Measurements from ENCODE around the gene CHKB.

Gene CHKB

DNA sequence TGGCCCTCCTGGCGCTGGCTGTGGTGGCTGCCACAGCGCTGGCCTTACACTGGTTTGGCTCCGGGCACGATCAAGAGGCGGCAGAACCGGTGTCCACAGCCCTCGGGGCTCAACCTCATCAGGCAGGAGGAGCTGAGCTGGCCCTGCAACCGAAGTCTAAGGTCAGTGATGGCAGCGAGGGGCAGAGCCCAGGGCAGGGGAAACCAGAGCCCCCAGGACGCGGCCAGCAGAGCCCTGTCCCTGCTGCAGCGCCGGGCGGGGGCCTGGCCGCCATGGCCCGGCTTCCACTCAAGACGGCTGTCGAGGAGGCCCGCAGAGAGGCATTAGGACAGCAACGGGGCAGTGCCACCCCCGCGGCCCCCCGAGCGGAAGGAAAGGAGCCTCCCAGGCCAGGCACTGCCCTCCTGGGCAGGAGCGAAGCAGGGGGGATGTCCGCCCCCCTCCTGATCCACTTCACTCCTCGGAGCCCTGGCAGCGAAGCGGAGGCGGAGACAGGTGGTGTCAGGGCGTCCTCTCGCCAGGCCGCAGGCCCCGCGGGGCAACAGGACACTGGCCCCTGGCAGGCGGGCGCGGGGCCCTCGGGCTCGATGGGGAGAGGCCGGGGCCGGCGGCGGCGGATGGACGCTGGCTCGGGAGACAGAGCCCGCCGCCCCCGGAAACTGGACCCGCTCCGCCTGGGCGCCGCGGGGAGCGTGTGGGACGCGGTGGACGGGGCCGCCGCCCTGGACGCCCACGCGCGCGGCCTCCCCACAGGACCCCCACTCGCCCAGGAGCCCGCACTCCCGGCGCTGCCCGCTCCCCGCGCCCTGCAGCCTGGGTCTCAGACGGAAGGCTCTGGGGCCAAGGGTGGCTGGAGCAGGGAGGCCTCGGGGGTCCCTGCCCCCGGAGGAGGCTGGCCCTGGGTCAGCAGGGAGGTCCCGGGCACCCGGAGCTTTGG, 36.1 kb downstream of the CHKB start:
- no peak for DNase-seq

DNA sequence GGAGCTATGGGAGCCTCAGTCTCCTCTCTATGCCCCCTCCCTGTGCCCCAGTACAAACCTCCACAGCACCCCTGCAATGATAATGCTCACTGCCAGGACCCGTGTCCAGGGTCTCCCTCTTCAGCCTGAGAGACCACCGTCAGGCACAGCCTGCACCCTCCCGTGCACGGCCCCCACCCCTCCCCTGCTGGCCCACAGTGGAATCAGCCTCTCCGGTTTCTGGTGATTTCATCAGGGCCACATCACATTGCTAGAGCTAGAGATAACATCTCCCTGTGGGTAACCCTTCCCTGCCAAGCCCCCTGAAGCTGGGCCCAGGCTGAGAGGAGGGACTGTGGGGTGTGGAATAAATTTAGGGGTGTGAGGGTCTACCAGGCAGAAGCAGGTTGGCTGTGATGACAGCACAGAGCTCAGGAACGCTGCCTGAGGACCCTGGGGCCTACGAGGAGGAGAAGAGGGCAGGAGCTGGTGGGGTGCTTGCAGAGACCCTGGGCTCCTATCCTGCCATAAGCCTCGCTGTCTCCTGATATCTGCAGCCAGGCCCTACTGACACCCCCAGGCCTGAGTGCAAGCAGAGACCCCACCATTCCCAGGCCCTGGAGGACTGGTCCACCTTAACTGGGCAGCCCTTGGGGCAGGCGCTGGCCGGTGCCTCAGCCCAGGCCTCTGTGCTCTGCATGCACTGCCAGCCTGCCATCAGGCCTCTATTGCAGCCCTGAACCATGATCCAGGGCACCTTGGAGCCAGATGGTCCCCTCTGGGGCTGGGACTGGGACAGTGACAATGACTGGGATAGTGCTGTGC, 36.9 kb downstream of the CHKB start, which contains the start of gene KLHDC7B:
TSS of gene KLHDC7B (plus strand) at position 378 of the 804 bp plus-strand sequence. CDS start at position 723, 345 bp downstream.
- no peak for DNase-seq

DNA sequence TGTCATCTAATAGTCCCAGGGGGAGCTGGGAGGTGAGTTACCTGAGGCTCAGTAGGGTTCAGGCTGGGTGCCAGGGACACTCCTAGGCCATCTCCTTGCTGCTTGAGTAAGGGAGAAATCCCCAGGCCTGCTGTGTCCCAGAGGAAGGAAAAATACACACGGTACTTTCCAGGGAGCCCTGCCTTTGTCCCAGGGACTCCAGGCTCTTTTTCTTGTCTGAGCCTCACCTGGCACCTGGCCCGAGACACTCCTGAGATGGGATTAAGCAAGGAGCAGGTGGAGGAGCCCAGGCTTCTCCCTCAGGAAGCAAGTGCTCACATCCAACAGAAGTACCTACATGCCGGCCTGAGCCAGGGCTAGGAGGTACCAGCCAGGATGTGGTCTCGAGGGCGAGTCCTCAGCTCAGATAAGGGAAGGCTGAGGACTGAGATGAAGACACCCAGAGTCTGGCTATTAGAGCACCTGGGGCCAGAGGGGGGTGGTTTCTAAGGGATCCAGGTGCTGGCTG, 37.8 kb downstream of the CHKB start:
- no peak for DNase-seq

DNA sequence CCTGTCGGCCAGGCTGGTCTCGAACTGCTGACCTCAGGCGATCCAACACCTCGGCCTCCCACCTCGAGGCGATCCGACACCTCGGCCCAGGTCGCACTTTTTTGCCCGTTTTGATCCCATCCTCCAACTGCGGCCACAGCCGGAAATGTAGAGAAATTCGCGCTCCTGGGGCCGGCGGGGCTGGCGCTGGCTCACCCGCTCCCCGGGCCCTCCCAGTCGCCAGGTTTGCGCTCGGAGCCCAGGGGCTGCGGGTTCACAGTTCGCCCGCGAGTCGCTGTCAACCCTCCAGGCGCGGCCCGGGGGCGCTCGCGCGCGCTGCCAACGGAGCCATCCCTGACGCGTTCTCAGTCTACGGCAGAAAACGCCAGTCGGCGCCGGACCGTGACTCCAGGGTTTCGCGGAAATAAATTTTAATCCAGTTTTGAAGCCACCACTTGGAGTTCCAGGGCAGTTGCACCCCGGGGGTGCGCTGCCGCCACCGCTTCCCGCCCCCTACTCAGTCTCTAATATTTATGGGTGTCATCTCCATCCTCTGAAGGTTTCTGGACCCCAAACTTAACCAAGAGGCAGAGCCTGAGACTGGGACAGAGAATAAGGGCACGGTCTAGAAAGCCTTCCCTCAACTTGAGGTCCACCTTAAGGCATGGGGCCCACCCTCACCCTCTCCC, 38.4 kb downstream of the CHKB start:
- DNase-seq: peak; percentile 75 to 80

DNA sequence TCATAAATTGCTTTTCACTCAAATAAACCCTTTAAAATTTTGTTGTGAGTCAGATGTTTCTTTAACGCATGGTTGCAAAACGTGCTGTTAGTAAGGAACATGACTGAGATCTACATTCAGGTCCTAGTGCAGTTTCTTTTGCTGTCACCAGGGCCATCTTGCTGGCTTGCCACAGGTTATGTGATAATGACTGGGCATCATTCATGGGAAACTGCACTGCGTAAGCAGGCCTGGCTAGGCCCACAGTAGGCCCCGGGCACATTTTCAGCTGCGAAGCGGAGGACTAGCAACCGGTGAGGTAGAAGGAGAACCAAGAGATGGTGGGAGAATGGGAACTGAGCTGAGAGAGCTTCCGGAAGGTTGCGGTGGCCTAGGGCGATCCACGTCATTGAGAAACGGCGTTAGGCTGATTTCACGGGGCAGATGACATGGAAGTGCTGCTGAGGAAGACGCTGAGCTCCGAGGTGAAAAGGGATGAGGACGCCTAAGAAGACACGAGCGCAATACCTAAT, 40.2 kb downstream of the CHKB start:
- peak; percentile 92 to 97 for DNase-seq

DNA sequence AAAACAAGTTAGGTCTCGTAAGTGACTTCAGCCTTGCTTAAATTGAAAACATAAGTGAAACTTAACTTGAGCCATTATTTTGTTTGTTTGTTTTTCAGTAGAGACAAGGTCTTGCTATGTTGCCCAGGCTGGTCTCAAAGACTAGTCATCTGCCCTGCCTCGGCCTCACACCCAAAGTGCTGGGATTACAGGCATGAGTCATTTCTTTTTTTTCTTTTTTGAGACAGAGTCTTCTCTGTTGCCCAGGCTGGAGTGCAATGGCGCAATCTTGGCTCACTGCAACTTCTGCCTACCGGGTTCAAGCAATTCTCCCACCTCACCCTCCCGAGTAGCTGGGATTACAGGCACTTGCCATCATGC, 41.0 kb downstream of the CHKB start:
- peak; percentile 93 to 95 for DNase-seq

DNA sequence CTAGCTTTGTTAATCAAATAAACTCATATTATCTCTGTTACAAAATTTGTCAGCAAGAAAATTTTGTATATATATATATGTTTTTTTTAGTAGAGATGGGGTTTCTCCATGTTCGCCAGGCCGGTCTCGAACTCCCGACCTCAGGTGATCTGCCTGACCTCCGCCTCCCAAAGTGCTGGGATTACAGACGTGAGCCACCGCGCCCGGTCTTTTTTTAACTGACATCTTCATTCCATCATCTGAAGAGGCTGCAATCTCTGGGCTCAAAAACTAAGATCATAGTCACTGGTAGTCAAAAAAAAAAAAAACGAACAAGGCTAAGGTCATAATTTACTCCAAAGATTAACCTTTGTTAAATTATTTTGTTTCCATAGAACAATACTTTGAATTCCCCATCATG, 42.3 kb downstream of the CHKB start:
- DNase-seq: no peak

DNA sequence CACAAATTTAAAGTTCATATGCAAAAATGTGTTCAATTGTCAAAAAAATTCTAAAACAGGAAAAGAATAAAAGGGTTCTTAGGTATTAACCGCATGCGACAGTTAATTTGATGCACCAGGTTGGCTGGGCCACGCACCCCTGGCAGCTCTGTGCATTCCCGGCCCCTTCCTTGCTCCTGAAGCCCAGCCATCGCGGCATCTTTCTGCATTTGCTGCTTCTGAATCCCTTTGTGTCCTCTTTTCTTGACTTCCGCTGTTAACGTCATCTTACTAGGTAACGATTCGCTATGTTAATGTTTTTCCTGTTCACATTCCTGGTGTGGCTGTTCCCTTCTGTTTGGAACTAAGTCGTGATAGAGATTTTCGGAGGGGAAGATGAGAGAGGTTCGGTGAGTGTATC, 44.9 kb downstream of the CHKB start:
- no peak for DNase-seq

DNA sequence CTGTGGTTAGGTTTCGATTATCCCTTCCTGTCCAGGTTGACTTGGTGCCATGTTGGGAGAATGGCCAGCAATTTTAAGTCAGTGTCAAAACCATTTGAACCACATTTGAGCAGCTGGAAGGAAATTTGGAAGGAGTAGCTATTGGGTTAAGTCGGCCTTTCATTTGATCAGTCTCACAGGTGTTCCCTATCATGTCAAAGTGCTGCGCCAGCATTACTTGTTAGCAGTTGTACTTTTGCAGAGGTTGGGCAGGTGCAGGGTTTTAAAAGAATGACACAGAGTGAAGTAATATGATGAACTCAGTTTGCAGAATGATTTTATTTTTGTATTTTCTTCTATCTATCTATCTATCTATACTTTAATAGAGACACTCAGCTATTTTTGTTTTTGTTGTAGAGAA, 46.4 kb downstream of the CHKB start:
- DNase-seq: no peak

DNA sequence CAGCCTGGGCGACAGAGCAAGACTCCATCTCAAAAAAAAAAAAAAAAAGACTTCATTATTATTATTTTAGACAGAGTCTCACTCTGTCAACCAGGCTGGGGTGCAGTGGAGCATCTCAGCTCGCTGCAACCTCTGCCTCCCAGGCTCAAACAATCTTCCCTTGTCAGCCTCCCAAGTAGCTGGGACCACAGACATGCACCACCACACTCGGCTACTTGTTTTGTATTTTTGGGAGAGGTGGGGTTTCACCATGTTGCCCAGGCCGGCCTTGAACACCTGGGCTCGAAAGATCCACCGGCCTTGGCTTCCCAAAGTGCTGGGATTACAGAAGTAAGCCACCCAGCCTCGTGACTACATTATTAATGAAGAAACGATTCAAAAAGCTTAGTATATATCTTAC, 47.5 kb downstream of the CHKB start:
- no peak for DNase-seq

DNA sequence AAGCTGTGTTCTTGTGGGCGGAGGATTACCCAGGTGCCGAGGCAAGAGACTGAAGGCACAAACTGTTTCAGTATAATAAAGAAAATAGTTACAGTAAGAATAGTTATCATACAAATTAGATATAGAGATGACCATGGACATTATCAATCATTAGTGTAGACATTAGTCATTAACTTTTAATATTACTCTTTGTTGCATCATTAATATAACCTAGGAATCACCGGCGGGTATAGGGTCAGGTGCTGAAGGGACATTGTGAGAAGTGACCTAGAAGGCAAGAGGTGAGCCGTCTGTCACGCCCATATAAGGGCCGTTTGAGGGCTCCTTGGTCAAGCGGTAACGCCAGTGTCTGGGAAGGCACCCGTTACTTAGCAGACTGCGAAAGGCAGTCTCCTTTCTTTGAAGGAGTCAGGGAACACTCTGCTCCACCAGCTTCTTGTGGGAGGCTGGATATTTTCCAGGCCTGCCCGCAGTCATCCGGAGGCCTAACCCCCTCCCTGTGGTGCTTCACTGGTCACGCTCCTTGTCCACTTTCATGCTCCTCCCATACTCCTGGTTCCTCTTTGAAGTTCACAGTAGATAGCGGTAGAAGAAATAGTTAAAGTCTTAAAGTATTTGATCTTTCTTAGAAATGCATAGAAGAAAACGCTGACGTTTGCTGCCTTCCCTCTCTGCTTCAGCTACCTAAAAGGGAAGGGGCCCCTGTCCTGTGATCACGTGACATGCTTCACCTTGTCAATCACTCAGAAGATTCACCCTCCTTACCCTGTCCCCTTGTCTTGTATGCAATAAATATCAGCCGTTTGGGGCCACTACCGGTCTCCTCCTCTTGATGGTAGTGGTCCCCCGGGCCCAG, 48.6 kb downstream of the CHKB start:
- peak; percentile 46 to 77 for DNase-seq

DNA sequence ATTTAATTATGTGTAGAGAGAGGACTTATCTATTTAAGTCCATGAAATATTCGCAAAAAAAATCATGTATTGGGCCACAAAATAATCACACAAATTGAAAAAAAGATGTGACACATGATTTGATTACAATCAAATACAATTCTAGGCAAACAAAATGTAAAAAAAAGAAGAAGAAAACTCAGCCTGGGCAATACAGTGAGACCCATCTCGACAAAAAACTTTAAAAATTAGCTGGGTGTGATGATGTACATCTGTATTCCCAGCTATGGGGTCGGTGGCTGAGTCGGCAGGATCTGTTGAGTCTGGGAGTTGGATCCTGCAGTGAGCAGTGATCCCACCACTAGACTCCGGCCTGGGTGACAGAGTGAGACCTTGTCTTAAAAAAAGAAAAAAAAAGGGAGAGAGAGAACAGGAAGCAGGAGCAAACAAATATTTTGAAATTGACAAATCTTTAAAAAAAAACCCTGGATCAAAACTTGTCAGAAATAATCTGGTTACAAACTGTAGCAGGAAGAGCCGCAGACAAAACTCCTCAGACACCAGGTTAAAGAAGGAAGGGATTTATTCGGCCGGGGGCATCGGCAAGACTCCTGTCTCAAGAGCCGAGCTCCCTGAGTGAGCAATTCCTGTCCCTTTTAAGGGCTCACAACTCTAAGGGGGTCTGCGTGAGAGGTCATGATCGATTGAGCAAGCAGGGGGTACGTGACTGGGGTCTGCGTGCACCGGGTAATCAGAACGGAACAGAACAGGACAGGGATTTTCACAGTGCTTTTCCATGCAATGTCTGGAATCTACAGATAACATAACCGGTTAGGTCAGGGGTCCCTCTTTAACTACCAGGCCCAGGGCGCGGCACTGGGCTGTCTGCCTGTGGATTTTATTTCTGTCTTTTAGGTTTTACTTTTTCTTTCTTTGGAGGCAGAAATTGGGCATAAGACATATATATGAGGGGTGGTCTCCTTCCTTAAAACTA, 49.5 kb downstream of the CHKB start:
- no peak for DNase-seq

DNA sequence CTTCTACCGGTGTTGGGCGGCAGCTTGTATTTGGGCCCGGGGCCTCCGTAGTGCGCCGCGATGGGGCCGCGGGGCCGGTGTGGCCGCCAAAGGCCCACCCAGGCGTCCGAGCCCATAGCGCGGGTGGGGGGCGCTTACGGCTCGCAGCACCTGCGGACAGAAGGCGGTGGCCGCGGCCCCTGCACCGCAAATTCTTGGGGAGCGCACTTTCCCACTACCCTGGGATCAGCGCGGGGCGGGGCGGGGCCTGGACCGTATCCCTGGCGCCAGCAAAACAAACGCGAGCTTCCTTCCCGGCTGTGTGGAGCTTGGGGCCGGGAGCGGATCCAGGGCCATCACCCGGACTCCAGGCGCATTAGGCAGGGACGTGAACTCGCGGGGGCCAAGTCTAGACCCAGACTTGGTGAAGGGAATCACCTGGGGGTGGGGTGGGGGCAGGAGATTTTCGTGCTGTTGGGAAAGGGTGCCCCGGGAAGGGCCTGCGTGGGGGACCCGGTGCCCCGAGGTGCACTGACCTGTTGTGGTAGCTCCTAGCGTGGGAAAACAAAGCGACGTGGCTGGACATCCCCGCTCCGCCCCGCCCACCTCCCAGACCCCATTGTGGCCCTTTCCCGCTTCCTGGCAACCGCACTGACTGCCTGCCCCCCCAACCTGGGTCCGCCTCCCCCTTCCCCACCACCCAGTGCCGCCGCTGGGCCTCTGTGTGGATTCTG, 50.5 kb downstream of the CHKB start:
- DNase-seq: peak; percentile 21 to 56

DNA sequence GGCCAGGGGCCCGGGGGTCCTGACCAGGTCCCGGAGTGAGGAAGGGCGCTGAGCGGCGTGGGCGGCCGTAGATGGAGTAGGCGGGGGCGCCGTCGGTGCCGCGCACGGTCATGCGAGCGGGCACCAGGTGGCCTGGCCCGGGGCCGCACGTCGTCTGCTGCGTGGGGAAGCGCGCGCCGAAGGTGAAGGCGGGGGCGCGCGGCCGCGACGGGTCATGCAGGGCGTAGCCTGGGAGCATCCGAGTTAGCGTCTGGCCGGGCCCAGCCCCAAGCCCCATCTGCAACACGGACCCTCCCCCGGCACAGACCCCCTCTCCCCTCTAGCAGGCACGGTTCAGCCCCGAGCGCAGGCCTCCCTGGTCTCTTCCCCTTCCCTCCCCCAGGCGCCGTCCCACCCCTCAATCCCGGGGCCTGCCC, 51.1 kb downstream of the CHKB start:
- peak; percentile 73 to 87 for DNase-seq

DNA sequence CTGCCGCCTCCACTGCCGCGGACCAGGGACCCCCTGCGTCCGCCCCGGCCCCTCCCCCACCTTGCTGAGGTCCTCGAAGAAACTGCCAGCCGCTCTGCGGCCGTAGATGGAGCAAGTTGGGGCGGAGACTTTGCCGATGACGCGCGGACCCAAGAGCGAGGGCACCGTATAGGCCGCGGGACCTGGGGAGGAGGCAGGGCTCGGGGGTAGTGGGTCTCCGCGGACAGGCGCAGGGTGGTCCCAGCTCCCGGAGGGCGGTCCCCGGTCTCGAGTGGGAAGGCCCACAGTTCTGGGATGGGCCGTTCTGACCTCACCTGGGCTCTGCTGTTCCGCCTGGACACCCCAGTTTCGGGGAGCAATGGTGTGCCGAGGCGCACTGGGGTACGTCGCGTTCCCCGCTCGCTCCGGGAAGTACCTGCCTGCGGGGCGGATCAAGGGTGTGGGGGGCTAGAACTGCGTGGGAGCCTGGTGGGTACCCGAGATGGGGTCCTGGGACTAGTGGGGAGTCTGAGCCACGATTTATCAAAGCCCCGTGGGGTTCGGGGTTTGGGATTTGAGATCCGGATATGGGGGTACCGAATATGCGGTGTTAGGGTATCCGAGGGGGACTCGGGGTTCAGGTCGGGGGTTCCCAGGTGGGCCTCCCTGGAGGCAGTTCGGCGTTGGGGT, 51.6 kb downstream of the CHKB start:
- peak; percentile 90 to 94 for DNase-seq

DNA sequence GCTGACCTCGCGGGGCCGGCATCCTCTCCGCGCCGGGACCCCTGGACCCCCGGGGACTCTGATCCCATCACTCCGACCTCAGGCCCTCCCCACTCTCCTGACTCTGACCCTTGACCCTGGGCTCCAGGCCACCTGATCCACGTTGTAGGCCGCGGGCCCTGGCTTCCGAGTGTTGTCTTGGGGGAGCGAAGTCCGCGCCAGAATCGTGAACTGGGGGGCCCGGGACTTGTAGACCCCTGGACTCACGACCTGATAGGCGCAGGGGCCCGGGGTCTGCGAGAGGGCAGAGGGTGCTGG, 52.1 kb downstream of the CHKB start:
- peak in 1 of 2 donors; percentile 65 for DNase-seq

DNA sequence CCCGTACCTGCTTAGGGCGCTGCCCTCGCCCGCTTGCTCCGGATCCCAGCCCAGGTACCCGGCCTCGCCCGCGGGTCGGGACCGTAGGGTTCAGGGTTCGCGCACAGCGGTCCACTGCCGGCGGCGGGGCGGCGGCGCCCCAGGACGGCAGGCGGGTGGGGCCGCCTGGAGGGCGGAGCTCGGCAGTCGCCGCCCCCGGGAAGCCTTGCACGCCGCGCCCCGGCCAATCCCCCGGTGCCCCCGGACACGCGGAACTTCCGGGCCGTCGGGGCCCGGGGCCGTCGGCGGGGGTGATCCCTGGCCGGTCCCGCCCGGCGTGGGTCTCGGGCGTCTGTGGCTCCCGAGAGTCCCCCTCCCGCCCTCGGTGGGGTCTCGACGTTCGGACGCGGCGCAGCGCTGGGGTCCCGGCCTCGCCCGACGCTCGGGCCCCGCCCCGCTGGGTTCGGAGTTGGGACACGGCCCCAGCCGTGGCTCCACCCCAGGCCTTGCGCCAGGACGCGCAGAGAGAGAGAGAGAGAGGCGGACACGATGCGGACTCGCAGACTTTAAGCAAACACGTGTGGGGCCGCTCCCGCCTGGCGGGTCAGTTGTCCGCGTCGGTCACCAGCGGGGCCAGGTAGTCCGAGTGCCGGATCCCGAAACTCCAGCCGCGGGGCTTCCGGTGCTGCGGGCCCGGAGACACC, 52.6 kb downstream of the CHKB start, which contains the start of gene TYMP:
TSS of gene TYMP (minus strand) at position 116 of the 683 bp plus-strand sequence. CDS start 303 bp downstream, outside the sequence.
- peak; percentile 92 to 94 for DNase-seq

DNA sequence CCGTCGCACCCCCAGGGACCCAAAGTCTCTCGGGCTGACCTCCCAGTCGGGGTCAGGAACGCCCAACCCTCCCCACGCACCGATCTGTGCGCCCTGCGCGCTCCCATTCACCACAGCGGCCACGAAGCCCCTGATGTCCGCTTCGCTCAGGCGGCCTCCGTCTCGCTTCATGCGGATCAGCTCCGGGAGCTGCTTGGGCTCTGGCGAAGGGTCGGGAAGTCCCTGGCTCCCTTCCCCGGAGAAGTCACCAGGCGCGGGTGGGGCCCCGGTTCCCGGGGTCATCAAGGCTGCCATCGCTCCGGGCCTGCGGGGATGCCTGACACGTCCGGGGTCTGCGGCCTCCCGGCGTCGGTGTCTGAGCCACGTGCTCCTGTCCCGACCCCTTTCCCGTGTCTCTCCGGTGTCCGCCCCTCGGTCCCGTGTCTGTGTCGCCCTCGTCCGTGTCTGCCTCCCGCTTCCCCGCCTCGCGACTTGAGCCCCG, 53.2 kb downstream of the CHKB start:
- peak in 1 of 2 donors; percentile 15 for DNase-seq
